Panc1 (cell line): ENCODE results near the gene EPB41L4B. TPM values are rescaled to one million over a fixed set of nuclear protein-coding genes. Genes with fewer than 3 reads are reported as not detected.

Experiments
- ATAC-seq: fragments of 200-7000 bp; cut with Tn5 transposase; 2 replicates; pipeline ENCODE4 v1.9.1; 2020; ENCODE audit warnings: mild to moderate bottlenecking, moderate library complexity
- BruUV-seq: library from RNA; stranded (reverse); fragments of 400-500 nt; replicated peaks from 2 replicates; lab custom pipeline; 2021; lab: Mats Ljungman, UMichigan
- CTCF ChIA-PET: fragments of 300-600 bp; sonication (Branson Sonifier 250); formaldehyde crosslinking; loops from one replicate; lab custom pipeline; 2022; ENCODE audit warnings: antibody characterized with exemption; lab: Charles Lee
- POLR2A ChIA-PET: fragments of 300-600 bp; sonication (Branson Sonifier 250); formaldehyde crosslinking; loops from one replicate; lab custom pipeline; 2022; ENCODE audit warnings: antibody characterized with exemption; lab: Charles Lee
- DNase-seq: peaks from one replicate; pipeline ENCODE4 v3.0.0-alpha.2; 2010; ENCODE audit warnings: low read depth, low spot score
- H3K27ac ChIP-seq: 2 replicates; pipeline ENCODE4 v1.5.1; 2011; ENCODE audit warnings: mild to moderate bottlenecking, low read length, inconsistent platforms
- H3K27me3 ChIP-seq: fragments of 200-500 bp; sonication (Bioruptor generic); 2 replicates; pipeline ENCODE4 v1.6.0; 2014; ENCODE audit warnings: low read length, inconsistent platforms; ENCODE audit not compliant: control insufficient read depth, insufficient read depth
- H3K36me3 ChIP-seq: fragments of 200-500 bp; sonication (Bioruptor generic); 2 replicates; pipeline ENCODE4 v1.5.1; 2014; ENCODE audit warnings: inconsistent platforms, mild to moderate bottlenecking, low read length, moderate library complexity; ENCODE audit not compliant: control insufficient read depth, insufficient read depth
- H3K4me1 ChIP-seq: 2 replicates; pipeline ENCODE4 v1.5.1; 2011; ENCODE audit warnings: inconsistent platforms, mild to moderate bottlenecking, low read length, moderate library complexity; ENCODE audit not compliant: control insufficient read depth, insufficient read depth
- H3K4me3 ChIP-seq, 2 experiments: 2 replicates each; pipeline ENCODE4 v1.5.1; 2011 to 2012; ENCODE audit warnings: low read depth in 2 of 2, low read length in 2 of 2, mild to moderate bottlenecking in 2 of 2, inconsistent platforms in 1 of 2, moderate library complexity in 1 of 2
- H3K9me3 ChIP-seq: fragments of 200-500 bp; sonication (Bioruptor generic); 2 replicates; pipeline ENCODE4 v1.5.1; 2014; ENCODE audit warnings: low read depth, mild to moderate bottlenecking, inconsistent platforms, low read length, moderate library complexity; ENCODE audit not compliant: control insufficient read depth, insufficient read depth
- CTCF ChIP-seq: fragments of 450-650 bp; IDR thresholded peaks from 2 replicates; pipeline ENCODE4 v1.5.1; 2017; ENCODE audit warnings: mild to moderate bottlenecking
- POLR2AphosphoS5 ChIP-seq: IDR thresholded peaks from 2 replicates; pipeline ENCODE4 v1.6.1; 2012; ENCODE audit warnings: mild to moderate bottlenecking, low read depth, low read length, moderate library complexity
- REST ChIP-seq, 2 experiments: IDR thresholded peaks; 2 replicates each; pipeline ENCODE4 v1.6.1; 2011 to 2012; ENCODE audit warnings: low read depth in 2 of 2, control low read depth in 1 of 2, low read length in 1 of 2, mild to moderate bottlenecking in 1 of 2, moderate library complexity in 1 of 2; ENCODE audit not compliant: insufficient read depth in 1 of 2
- SIN3A ChIP-seq: IDR thresholded peaks from 2 replicates; pipeline ENCODE4 v1.6.1; 2012; ENCODE audit warnings: low read depth, mild to moderate bottlenecking, low read length, moderate library complexity, borderline replicate concordance; ENCODE audit not compliant: insufficient read depth
- TCF7L2 ChIP-seq: IDR thresholded peaks from 2 replicates; pipeline ENCODE4 v1.6.1; 2011; ENCODE audit warnings: mild to moderate bottlenecking, low read depth, low read length, inconsistent platforms
- in situ Hi-C: cut with HindIII; loops from 2 replicates; pipeline ENCODE4 v1.10.0; 2016; ENCODE audit warnings: low sequenced_read_pairs, low pct_unique_long_range_greater_than_20kb
- intact Hi-C: fragments of 100-400 bp; cut with micrococcal nuclease; formaldehyde crosslinking; loops from one replicate; pipeline ENCODE4 v1.10.0; 2022; ENCODE audit not compliant: unreplicated experiment
- total RNA-seq: library from RNA; stranded (reverse); gene quantifications from one replicate; pipeline ENCODE4 v1.2.1, GENCODE V29; 2021; ENCODE audit not compliant: unreplicated experiment

Gene EPB41L4B
- total RNA-seq, 1 experiment from 2014 or later, result 27.8 TPM

- in situ Hi-C loops (no loop called here), intact Hi-C loops (no loop called here)
- Histone ChIP-seq H3K9me3 (no peaks in the 10 kb centered on the region), H3K27ac (no peak overlapping the region), H3K4me1 (no peaks in the 10 kb centered on the region), H3K4me3 (no peak overlapping the region), H3K36me3 (no peaks in the 10 kb centered on the region), H3K27me3 (no peaks in the 10 kb centered on the region)
- POLR2A ChIA-PET, result no interaction called here
- no peak for DNase-seq
- CTCF ChIA-PET, result no interaction called here
- no peak for TF ChIP-seq CTCF
- no peak for TF ChIP-seq REST (IDR thresholded peaks at IDR 0.05; ENCODE audit: insufficient read depth in 1 of 2, low read depth in 2 of 2, low read length in 1 of 2)
- TF ChIP-seq SIN3A, result no peak
- no peak for TF ChIP-seq TCF7L2
- no peak for TF ChIP-seq POLR2AphosphoS5
- BruUV-seq, result no TSS peak
- no peak for ATAC-seq
These were observed 147.9 kb downstream of the EPB41L4B start for GRCh38 chr9:109172935-109173334.

GRCh38 chr9:109171926-109172325 is 148.9 kb downstream of the EPB41L4B start:
- TF ChIP-seq REST (IDR thresholded peaks at IDR 0.05; ENCODE audit: insufficient read depth in 1 of 2, low read depth in 2 of 2, low read length in 1 of 2) (no peak), TCF7L2 (no peak)
- H3K9me3 ChIP-seq, result no peaks in the 10 kb centered on the region
- H3K4me3 ChIP-seq, result no peak overlapping the region
- CTCF ChIA-PET, result no interaction called here
- no peak for ATAC-seq
- no peaks in the 10 kb centered on the region for H3K4me1 ChIP-seq
- BruUV-seq, result no TSS peak
- H3K36me3 ChIP-seq, result no peaks in the 10 kb centered on the region
- intact Hi-C loops, result no loop called here
- H3K27me3 ChIP-seq, result no peaks in the 10 kb centered on the region
- in situ Hi-C loops, result no loop called here
- POLR2A ChIA-PET, result interaction anchor here (0.7 kb wide), 1 partner anchor 9 kb away, joined by 3 read pairs; no protein-coding TSS in a partner anchor
- no peak for DNase-seq
- no peak overlapping the region for H3K27ac ChIP-seq
